ENCODE data around the gene ABCF2. TPM values are rescaled to one million over a fixed set of nuclear protein-coding genes. Genes with fewer than 3 reads are reported as not detected.

The ABCF2 gene
- total and polyA plus RNA-seq, 2 donors from 2014 or later = 22.5 to 30.8 TPM

GRCh38 chr7:151243045-151243349 lies 16.0 kb upstream of the ABCF2 start:
- intact Hi-C loops (cut with DNase I) = loop anchor here (10.0 kb wide), 1 partner anchor 62 kb away; no protein-coding TSS in a partner anchor
- Histone ChIP-seq H3K27ac (ENCODE audit: low read depth in 2 of 2, low read length in 2 of 2) (no peak overlapping the region), H3K4me1 (ENCODE audit: control insufficient read depth in 2 of 3, insufficient read depth in 2 of 3, low read depth in 1 of 3, low read length in 3 of 3) (peaks cover 0 to 32% (median 10%) of the 10 kb centered on the region in 3 donors), H3K36me3 (ENCODE audit: control insufficient read depth in 2 of 3, insufficient read depth in 3 of 3, low read length in 3 of 3) (peaks cover 0 to 11% (median 2%) of the 10 kb centered on the region in 3 donors), H3K9me3 (ENCODE audit: control insufficient read depth in 2 of 3, insufficient read depth in 1 of 3, low read length in 3 of 3) (no peaks in the 10 kb centered on the region), H3K27me3 (ENCODE audit: control insufficient read depth, insufficient read depth, low read length) (no peaks in the 10 kb centered on the region), H3K9ac (ENCODE audit: low read length in 3 of 3) (no peak overlapping the region), H3K4me3 (ENCODE audit: low read length in 3 of 3) (no peak overlapping the region)
- no peak for DNase-seq
- no peak for FAIRE-seq
- TF ChIP-seq CTCF (IDR thresholded peaks at IDR 0.05; ENCODE audit: borderline replicate concordance, extremely low read depth, insufficient read depth) = no peak

- Histone ChIP-seq H3K4me3 (ENCODE audit: low read length in 3 of 3) (no peak overlapping the region), H3K36me3 (ENCODE audit: control insufficient read depth in 2 of 3, insufficient read depth in 3 of 3, low read length in 3 of 3) (peaks cover 0 to 11% (median 2%) of the 10 kb centered on the region in 3 donors), H3K9ac (ENCODE audit: low read length in 3 of 3) (no peak overlapping the region), H3K9me3 (ENCODE audit: control insufficient read depth in 2 of 3, insufficient read depth in 1 of 3, low read length in 3 of 3) (no peaks in the 10 kb centered on the region), H3K27me3 (ENCODE audit: control insufficient read depth, insufficient read depth, low read length) (no peaks in the 10 kb centered on the region), H3K4me1 (ENCODE audit: control insufficient read depth in 2 of 3, insufficient read depth in 2 of 3, low read depth in 1 of 3, low read length in 3 of 3) (peaks cover 0 to 28% (median 7%) of the 10 kb centered on the region in 3 donors), H3K27ac (ENCODE audit: low read depth in 2 of 2, low read length in 2 of 2) (no peak overlapping the region)
- FAIRE-seq (no peak), DNase-seq (peak in 1 of 5 donors; percentile 28)
- TF ChIP-seq CTCF (IDR thresholded peaks at IDR 0.05; ENCODE audit: borderline replicate concordance, extremely low read depth, insufficient read depth) = no peak
- intact Hi-C loops (cut with DNase I) = loop anchor here (10.0 kb wide), 1 partner anchor 62 kb away; no protein-coding TSS in a partner anchor
These were observed 15.4 kb upstream of the ABCF2 start for GRCh38 chr7:151242159-151243044.

GRCh38 chr7:151241755-151242096 lies 14.7 kb upstream of the ABCF2 start:
- H3K9me3 ChIP-seq (ENCODE audit: control insufficient read depth in 2 of 3, insufficient read depth in 1 of 3, low read length in 3 of 3) = no peaks in the 10 kb centered on the region
- no peak overlapping the region for H3K27ac ChIP-seq (ENCODE audit: low read depth in 2 of 2, low read length in 2 of 2)
- H3K9ac ChIP-seq (ENCODE audit: low read length in 3 of 3) = no peak overlapping the region
- TF ChIP-seq CTCF (IDR thresholded peaks at IDR 0.05; ENCODE audit: borderline replicate concordance, extremely low read depth, insufficient read depth) = no peak
- no peak overlapping the region for H3K4me3 ChIP-seq (ENCODE audit: low read length in 3 of 3)
- H3K4me1 ChIP-seq (ENCODE audit: control insufficient read depth in 2 of 3, insufficient read depth in 2 of 3, low read depth in 1 of 3, low read length in 3 of 3) = peaks cover 0 to 27% (median 7%) of the 10 kb centered on the region in 3 donors
- no peak for FAIRE-seq
- no peaks in the 10 kb centered on the region for H3K27me3 ChIP-seq (ENCODE audit: control insufficient read depth, insufficient read depth, low read length)
- intact Hi-C loops (cut with DNase I) = loop anchor here (10.0 kb wide), 1 partner anchor 63 kb away; no protein-coding TSS in a partner anchor
- DNase-seq = no peak
- H3K36me3 ChIP-seq (ENCODE audit: control insufficient read depth in 2 of 3, insufficient read depth in 3 of 3, low read length in 3 of 3) = peaks cover 2 to 11% (median 2%) of the 10 kb centered on the region in 3 donors

Data from kidney (tissue), 14 donors.